GM12891 (cell line): Measurements from ENCODE around the gene ARHGEF12.

Source experiments
- DNase-seq: peaks from one replicate; pipeline ENCODE4 v3.0.0; 2011; ENCODE audit warnings: low spot score; ENCODE audit not compliant: insufficient read length
- FAIRE-seq: peaks from 2 replicates; lab custom pipeline; 2011; peaks lifted over from hg19 to GRCh38; lab: Jason Lieb, UNC
- PAX5 ChIP-seq: IDR thresholded peaks from 2 replicates; pipeline ENCODE4 v1.6.1; 2011; ENCODE audit warnings: low read length, moderate library complexity, mild to moderate bottlenecking; ENCODE audit not compliant: insufficient read depth, severe bottlenecking
- POLR2A ChIP-seq: IDR thresholded peaks from 2 replicates; pipeline ENCODE4 v1.6.1; 2011; ENCODE audit warnings: low read depth, low read length, control low read depth
- POLR2AphosphoS5 ChIP-seq: IDR thresholded peaks from 2 replicates; pipeline ENCODE4 v1.6.1; 2011; ENCODE audit warnings: low read depth, low read length, control low read depth
- POU2F2 ChIP-seq: IDR thresholded peaks from 2 replicates; pipeline ENCODE4 v1.6.1; 2011; ENCODE audit warnings: low read depth, mild to moderate bottlenecking, control low read depth, low read length, moderate library complexity
- SPI1 ChIP-seq: IDR thresholded peaks from 2 replicates; pipeline ENCODE4 v1.6.1; 2011; ENCODE audit warnings: low read depth, low read length, control low read depth
- TAF1 ChIP-seq: IDR thresholded peaks from 2 replicates; pipeline ENCODE4 v1.6.1; 2011; ENCODE audit warnings: low read depth, low read length, control low read depth

Gene ARHGEF12

GRCh38 chr11:120331301-120331996 lies 4.8 kb upstream of the ARHGEF12 start:
- FAIRE-seq (no peak), DNase-seq (no peak)
- TF ChIP-seq POU2F2 (no peak), SPI1 (no peak), TAF1 (no peak), POLR2AphosphoS5 (no peak), PAX5 (no peak), POLR2A (no peak)

GRCh38 chr11:120332822-120333716 lies 3.1 kb upstream of the ARHGEF12 start:
- DNase-seq (no peak), FAIRE-seq (no peak)
- peak; percentile 74 for TF ChIP-seq SPI1
- no peak for TF ChIP-seq TAF1

GRCh38 chr11:120333801-120334200 lies 2.4 kb upstream of the ARHGEF12 start:
- DNase-seq (no peak), FAIRE-seq (no peak)
- TF ChIP-seq TAF1 (no peak), POLR2AphosphoS5 (no peak), SPI1 (no peak), POLR2A (no peak), POU2F2 (no peak)

GRCh38 chr11:120334332-120334731 lies 1.9 kb upstream of the ARHGEF12 start:
- DNase-seq = no peak
- TF ChIP-seq TAF1 (no peak), POU2F2 (no peak), PAX5 (no peak)
- no peak for FAIRE-seq

GRCh38 chr11:120334894-120335462 lies 1.2 kb upstream of the ARHGEF12 start:
- TF ChIP-seq TAF1 (no peak), POLR2A (no peak), POLR2AphosphoS5 (no peak), SPI1 (peak; percentile 76), POU2F2 (no peak), PAX5 (no peak)
- DNase-seq (peak; percentile 37), FAIRE-seq (peak; percentile 67)

GRCh38 chr11:120335556-120335907 lies 681 bp upstream of the ARHGEF12 start:
- peak; percentile 38 for DNase-seq
- FAIRE-seq = no peak
- no peak for TF ChIP-seq TAF1
- TF ChIP-seq PAX5 = no peak
- no peak for TF ChIP-seq POLR2AphosphoS5
- TF ChIP-seq SPI1 = no peak
- TF ChIP-seq POU2F2 = no peak
- TF ChIP-seq POLR2A = no peak

GRCh38 chr11:120336641-120337354 lies 585 bp downstream of the ARHGEF12 start:
- DNase-seq (no peak), FAIRE-seq (peak; percentile 75)
- TF ChIP-seq SPI1 (no peak), POLR2AphosphoS5 (no peak), POLR2A (no peak)

GRCh38 chr11:120337355-120338106 lies 1.3 kb downstream of the ARHGEF12 start:
- TF ChIP-seq POLR2A (no peak), SPI1 (no peak), TAF1 (no peak), PAX5 (no peak), POU2F2 (no peak), POLR2AphosphoS5 (no peak)
- DNase-seq = no peak
- FAIRE-seq = no peak

GRCh38 chr11:120338107-120338933 lies 2.1 kb downstream of the ARHGEF12 start:
- FAIRE-seq = no peak
- TF ChIP-seq SPI1 = no peak
- TF ChIP-seq POU2F2 = no peak
- no peak for TF ChIP-seq POLR2A
- no peak for TF ChIP-seq TAF1
- TF ChIP-seq PAX5 = no peak
- TF ChIP-seq POLR2AphosphoS5 = no peak
- no peak for DNase-seq
